T-helper 1 cell treated with Interleukin-12 subunit alpha and Interleukin-12 subunit beta and Interleukin-4 antibody, amounts not matched to agents 30 μg/mL and 1 μg/mL, for 36 hours (primary cell): ENCODE measurements around the gene LRCH1.

Experiments used
- H3K27ac Mint-ChIP-seq: one replicate; pipeline ENCODE4 v1.8.0; 2021; ENCODE audit warnings: mild to moderate bottlenecking, mixed read lengths
- H3K27me3 Mint-ChIP-seq: one replicate; pipeline ENCODE4 v1.8.0; 2021; ENCODE audit warnings: low read depth, mixed read lengths
- H3K36me3 Mint-ChIP-seq: one replicate; pipeline ENCODE4 v1.8.0; 2021; ENCODE audit warnings: low read depth, mixed read lengths
- H3K4me1 Mint-ChIP-seq: one replicate; pipeline ENCODE4 v1.8.0; 2021; ENCODE audit warnings: low read depth, mixed read lengths
- H3K4me3 Mint-ChIP-seq: one replicate; pipeline ENCODE4 v1.8.0; 2021; ENCODE audit warnings: mild to moderate bottlenecking, moderate library complexity, mixed read lengths
- H3K9me3 Mint-ChIP-seq: one replicate; pipeline ENCODE4 v1.8.0; 2021; ENCODE audit warnings: mixed read lengths

LRCH1 gene

DNA sequence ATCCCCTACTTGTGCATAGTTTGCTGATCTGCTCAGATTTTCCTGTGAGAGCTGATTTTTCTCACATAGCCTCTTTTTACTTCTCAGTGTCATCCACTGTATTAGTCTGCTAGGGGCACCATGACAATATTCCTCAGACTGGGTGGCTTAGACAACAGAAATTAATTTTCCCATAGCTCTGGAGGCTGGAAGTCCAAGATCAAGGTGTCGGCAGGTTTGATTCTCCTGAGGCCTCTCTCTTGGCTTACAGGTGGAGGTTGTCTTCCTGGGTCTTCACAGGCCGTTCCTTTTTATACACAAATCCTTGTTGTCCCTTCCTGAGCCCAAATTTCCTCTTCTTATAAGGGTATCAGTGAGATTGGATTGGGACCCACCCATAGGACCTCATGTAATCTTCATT, 9.2 kb downstream of the LRCH1 start:
- H3K4me3 Mint-ChIP-seq: no peak overlapping the region
- no peaks in the 10 kb centered on the region for H3K36me3 Mint-ChIP-seq
- no peak overlapping the region for H3K27ac Mint-ChIP-seq
- no peaks in the 10 kb centered on the region for H3K9me3 Mint-ChIP-seq
- peaks cover 12% of the 10 kb centered on the region for H3K4me1 Mint-ChIP-seq
- no peaks in the 10 kb centered on the region for H3K27me3 Mint-ChIP-seq

DNA sequence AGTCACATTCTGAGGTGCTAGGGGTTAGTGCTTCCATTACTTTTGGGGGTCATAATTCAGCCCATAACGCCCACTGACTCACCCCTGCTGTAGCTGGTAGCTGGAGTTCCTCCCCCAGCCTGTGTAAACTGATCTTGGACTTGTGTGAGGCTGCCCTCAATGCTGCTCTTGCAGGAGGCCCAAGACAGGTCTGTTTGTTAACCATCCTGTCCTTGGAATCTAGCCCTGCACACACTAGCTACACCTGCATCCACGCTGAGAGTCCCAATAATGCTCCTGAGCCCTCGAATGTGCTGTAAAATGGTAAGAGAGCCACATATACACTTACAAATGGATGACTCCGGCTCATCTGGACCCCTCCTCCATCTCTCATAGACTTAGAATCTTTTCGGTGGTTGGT, 9.6 kb downstream of the LRCH1 start:
- H3K27me3 Mint-ChIP-seq: no peaks in the 10 kb centered on the region
- no peak overlapping the region for H3K27ac Mint-ChIP-seq
- H3K36me3 Mint-ChIP-seq: no peaks in the 10 kb centered on the region
- peaks cover 12% of the 10 kb centered on the region for H3K4me1 Mint-ChIP-seq
- no peak overlapping the region for H3K4me3 Mint-ChIP-seq
- no peaks in the 10 kb centered on the region for H3K9me3 Mint-ChIP-seq

DNA sequence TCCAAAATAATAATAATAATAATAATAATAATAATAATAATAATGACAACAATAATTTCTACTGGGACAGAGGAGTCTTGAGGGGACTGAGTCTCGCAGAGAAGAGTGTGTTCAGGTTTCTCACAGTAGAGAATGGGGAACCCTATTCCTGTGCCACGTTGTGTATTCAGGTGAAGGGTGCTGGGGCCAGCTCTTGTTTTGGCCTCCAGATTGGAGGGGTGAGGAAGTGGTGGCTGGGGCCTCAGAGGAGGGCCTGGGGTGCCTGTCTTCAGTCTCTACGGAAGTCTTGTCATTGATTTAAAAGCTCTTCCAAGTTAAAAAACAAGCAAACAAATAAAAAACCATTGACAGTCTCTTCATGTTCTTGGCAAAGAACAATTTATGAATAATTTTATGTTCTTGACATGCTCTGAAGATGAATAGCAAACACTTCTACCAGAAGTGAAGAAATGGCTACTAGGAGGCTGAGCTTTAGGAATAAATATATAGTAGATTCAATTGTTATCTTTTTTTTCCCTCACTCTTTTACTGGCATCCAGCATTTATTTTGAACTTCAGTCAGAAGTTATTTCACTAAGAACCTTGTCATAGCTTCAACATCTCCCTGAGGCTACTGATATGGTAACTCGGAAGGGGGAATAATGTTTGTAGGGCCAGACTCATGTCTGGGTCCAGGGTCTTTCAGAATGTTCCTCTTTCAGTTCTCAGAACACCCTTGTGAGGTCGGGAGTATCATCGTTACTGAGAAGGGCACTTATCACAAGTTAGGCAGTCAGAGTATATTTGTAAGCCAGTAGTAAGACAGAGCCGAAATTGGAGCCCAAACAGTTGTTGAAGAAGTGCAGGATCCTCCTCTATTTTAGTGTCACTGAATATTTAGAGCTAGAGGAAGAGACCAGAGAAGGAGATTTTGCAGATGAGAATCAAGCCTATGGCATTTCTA, 13.1 kb downstream of the LRCH1 start:
- Mint-ChIP-seq H3K36me3 (peaks cover 2% of the 10 kb centered on the region), H3K27ac (no peak overlapping the region), H3K9me3 (no peaks in the 10 kb centered on the region), H3K4me1 (peaks cover 25% of the 10 kb centered on the region), H3K27me3 (no peaks in the 10 kb centered on the region), H3K4me3 (no peak overlapping the region)

DNA sequence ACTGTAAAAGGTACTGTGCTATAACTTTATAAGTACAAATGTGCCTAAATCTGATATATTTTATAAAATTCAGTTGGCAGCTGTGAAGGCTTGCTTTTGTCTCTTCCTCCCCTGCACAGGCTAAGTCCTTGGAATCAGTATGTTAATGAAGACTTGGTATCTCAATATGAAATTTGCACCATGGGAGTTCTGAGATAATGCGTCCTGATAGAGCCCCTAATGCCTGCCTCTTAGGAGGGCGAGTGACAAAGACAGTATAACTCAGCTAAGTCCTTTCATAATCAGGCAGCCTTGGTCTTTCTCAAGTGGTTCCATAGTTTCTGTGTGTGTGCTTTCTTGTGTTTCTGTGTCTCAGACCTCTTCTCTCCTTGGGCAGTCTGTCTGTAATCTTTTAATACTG, 14.7 kb downstream of the LRCH1 start:
- H3K36me3 Mint-ChIP-seq: peaks cover 2% of the 10 kb centered on the region
- no peak overlapping the region for H3K4me3 Mint-ChIP-seq
- no peaks in the 10 kb centered on the region for H3K27me3 Mint-ChIP-seq
- H3K4me1 Mint-ChIP-seq: peaks cover 31% of the 10 kb centered on the region
- H3K9me3 Mint-ChIP-seq: no peaks in the 10 kb centered on the region
- H3K27ac Mint-ChIP-seq: no peak overlapping the region

DNA sequence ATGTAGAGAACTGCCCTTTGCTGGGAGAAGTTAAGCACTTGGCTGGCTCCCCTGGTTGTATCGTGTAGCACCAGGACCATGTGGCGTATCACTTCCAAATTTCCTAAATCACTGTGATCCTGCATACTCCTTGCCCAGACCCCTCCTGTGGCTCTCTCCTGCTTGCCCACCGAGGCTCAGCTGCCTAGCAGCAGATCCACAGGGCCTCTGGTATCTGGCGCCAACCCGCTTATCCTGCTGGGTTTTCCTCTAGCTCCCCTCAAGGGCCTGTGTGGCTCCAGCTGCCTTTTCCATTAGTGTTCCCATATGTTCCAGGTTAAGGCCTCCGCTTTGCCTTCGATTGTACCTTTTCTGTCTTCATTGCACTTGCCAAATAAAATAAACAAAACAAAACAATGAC, 16.5 kb downstream of the LRCH1 start:
- no peak overlapping the region for H3K27ac Mint-ChIP-seq
- H3K9me3 Mint-ChIP-seq: no peaks in the 10 kb centered on the region
- peaks cover 33% of the 10 kb centered on the region for H3K4me1 Mint-ChIP-seq
- H3K4me3 Mint-ChIP-seq: no peak overlapping the region
- peaks cover 5% of the 10 kb centered on the region for H3K36me3 Mint-ChIP-seq
- H3K27me3 Mint-ChIP-seq: no peaks in the 10 kb centered on the region

DNA sequence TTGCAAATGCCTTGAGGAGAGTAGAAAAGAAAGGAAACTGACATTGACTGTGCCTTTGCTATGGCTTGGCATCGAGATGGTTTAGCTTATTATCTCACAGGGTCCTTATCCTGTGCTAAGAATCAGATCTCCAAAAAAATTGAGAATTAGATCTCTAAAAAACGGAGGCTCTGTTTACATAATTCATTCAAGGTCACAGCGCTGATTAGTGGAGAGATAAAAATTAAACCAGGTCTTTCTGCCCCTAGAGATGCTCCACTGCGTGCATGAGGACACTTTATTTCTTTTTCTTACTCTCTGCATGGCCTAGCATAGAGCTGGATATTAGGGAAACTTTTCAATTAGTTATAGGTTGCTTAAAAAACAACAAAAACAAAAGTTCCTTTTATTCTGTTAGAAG, 17.3 kb downstream of the LRCH1 start:
- H3K36me3 Mint-ChIP-seq: peaks cover 5% of the 10 kb centered on the region
- no peak overlapping the region for H3K27ac Mint-ChIP-seq
- H3K4me3 Mint-ChIP-seq: no peak overlapping the region
- H3K4me1 Mint-ChIP-seq: peaks cover 31% of the 10 kb centered on the region
- H3K27me3 Mint-ChIP-seq: no peaks in the 10 kb centered on the region
- H3K9me3 Mint-ChIP-seq: no peaks in the 10 kb centered on the region

DNA sequence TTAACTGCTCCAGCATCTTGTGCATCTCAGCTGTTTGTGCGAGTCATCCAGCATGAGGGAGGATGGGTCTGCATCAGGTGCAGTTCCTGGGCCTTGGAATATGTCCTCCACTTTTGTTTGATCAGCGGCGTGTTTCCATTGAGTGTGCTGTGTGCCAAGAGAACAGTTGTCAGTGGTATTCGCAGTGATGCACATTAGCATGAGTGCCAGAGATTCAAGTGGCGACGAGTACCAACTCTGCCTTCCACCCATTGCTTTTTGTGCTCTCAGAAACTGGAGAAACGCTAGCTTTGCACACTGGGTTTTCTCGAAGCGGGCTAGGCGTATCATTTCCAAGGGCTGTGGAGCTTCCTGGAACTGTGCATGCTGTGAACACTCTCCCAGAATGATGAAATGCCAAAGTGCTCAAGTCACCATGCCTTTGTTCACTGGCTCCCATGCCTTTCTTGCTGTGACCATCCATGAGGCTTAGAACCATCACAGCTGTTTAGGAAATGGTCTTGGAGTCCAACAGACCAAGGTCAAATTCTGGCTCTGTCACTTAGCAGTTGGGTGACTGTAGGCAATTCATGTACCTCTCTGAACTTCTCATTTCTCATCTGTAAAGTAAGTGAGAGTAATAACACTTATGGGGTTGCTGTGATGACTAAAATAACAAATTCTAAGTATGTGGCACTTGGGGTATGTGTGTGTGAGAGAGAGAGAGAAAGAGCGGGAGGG, 18.4 kb downstream of the LRCH1 start:
- no peak overlapping the region for H3K27ac Mint-ChIP-seq
- no peaks in the 10 kb centered on the region for H3K27me3 Mint-ChIP-seq
- H3K4me3 Mint-ChIP-seq: no peak overlapping the region
- H3K9me3 Mint-ChIP-seq: no peaks in the 10 kb centered on the region
- H3K4me1 Mint-ChIP-seq: peaks cover 33% of the 10 kb centered on the region
- H3K36me3 Mint-ChIP-seq: peaks cover 5% of the 10 kb centered on the region

DNA sequence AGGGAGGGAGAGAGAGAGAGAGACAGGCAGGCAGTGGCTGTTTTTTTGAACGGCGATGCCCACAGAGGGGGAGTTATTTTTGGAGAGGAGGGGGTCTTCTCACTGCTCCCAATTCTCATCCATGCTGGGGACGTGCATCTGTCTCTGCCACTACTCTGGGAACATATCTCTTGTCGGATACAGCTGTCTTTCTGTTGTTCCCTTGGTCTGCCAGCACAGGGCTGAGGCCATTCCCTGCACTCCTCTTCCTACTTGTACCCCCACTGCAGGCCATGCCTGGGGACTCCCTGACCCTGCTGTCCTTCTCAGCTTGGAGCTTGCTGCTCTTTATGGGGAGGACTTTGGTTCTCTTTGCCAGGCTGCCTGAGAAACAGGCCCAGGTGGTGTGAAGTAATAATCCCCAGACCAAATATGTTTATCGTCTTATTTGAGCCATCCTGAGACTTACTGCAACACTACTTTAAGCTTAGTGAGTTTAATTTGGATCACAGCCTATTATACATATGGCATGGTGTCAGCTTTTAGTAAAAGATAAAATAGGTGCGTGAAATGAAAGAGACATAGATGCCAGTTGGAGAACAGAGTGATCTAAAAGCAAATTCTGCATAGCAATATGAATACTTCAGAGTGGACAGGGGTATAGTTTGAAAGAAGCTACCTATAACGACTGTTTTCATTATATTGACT, 19.1 kb downstream of the LRCH1 start:
- peaks cover 5% of the 10 kb centered on the region for H3K36me3 Mint-ChIP-seq
- H3K27me3 Mint-ChIP-seq: no peaks in the 10 kb centered on the region
- no peak overlapping the region for H3K4me3 Mint-ChIP-seq
- H3K27ac Mint-ChIP-seq: no peak overlapping the region
- H3K4me1 Mint-ChIP-seq: peaks cover 31% of the 10 kb centered on the region
- no peaks in the 10 kb centered on the region for H3K9me3 Mint-ChIP-seq

DNA sequence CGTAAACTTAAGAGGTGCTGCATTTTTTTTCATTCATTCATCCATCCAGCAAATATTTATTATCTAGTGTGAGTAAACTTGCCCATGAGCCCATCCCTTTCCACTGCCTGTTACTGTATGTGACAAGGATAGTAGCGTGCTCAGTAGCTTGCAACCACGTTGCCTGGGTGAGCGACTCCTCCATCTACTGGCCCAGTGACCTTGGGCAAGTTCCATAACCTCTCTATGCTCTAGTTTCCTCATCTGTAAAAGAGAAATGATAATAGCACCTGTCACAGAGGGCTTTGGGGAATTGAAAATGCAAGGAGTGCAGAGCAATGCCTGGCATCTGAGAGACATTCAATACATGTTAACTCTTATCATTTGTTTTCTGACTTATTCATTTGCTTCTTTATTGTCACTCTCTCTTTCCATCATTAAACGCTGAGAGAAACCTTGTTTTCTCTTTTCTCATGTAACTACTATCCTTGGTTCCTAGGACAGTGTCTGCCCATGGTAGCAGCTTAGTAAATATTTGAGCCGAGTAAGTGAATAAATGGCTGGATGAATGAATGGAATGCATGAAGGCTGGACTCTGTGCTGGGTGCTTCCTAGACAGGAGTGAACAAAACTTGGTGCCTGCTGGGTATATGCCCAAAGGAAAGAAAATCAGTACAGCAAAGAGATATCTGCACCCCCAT, 19.9 kb downstream of the LRCH1 start:
- Mint-ChIP-seq H3K4me3 (no peak overlapping the region), H3K9me3 (no peaks in the 10 kb centered on the region), H3K27ac (no peak overlapping the region), H3K36me3 (peaks cover 5% of the 10 kb centered on the region), H3K27me3 (no peaks in the 10 kb centered on the region), H3K4me1 (peaks cover 35% of the 10 kb centered on the region)

DNA sequence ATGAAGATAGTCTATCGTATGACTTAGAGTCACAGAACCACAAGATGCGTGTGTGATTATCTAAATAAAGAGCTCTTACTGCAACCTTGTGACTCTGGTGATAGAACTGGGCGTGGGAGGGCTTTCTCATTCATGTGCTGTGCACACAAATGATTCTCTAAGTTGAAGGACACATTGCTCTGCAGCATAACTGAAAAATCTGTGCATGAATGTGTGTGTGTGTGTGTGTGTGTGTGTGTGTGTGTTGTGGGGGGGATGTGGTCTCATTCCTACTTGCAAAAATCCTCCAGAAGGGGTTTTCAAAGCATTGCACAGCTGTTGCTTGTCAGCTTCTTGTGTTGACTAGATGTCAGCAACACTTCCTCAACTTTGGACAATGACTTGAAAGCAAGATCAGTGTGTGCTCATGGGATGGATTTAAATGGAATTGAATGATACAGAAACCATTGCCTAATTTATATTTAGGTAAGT, 22.4 kb downstream of the LRCH1 start:
- Mint-ChIP-seq H3K4me3 (no peak overlapping the region), H3K9me3 (no peaks in the 10 kb centered on the region), H3K27me3 (no peaks in the 10 kb centered on the region), H3K36me3 (peaks cover 3% of the 10 kb centered on the region), H3K4me1 (peaks cover 41% of the 10 kb centered on the region), H3K27ac (no peak overlapping the region)

DNA sequence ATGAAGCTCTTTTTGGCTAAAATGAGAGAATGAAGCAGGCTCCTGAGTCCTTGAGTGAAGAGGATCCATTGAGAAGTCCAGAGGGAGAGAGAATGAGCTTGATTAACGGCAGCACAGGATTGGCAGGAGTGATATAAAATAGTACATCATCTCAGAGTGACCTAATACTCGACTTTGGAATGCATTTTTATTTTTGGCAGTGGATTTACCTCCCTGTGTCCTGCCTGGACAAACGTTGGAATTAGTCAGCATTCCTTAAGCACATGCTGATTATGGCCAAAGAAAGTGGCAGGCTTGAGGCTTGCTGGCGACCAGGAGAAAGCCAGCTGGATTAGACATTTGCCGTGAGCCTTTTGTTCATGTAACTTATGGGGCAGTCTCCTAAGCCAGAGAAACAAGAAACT, 22.9 kb downstream of the LRCH1 start:
- H3K4me3 Mint-ChIP-seq: no peak overlapping the region
- H3K9me3 Mint-ChIP-seq: no peaks in the 10 kb centered on the region
- H3K4me1 Mint-ChIP-seq: peaks cover 40% of the 10 kb centered on the region
- H3K27me3 Mint-ChIP-seq: no peaks in the 10 kb centered on the region
- peaks cover 5% of the 10 kb centered on the region for H3K36me3 Mint-ChIP-seq
- no peak overlapping the region for H3K27ac Mint-ChIP-seq

DNA sequence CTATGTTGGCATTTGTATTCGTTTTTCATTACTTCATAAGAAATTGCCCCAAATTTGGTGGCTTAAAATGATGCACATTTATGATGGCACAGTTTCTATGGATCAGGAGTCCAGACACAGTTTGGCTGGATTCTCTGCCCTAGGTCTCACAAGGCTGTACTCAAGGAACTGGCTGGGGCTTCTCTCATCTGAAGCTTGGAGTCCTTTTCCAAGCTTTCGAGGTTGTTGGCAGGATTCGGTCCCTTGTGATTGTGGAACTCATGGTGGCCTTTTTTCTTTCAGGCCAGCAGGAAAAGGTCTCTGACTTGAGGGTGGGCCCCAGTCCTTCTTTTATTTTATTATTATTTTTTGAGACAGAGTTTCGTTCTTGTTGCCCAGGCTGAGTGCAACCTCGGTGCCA, 23.8 kb downstream of the LRCH1 start:
- Mint-ChIP-seq H3K9me3 (no peaks in the 10 kb centered on the region), H3K27ac (no peak overlapping the region), H3K4me1 (peaks cover 35% of the 10 kb centered on the region), H3K4me3 (no peak overlapping the region), H3K36me3 (peaks cover 8% of the 10 kb centered on the region), H3K27me3 (no peaks in the 10 kb centered on the region)

DNA sequence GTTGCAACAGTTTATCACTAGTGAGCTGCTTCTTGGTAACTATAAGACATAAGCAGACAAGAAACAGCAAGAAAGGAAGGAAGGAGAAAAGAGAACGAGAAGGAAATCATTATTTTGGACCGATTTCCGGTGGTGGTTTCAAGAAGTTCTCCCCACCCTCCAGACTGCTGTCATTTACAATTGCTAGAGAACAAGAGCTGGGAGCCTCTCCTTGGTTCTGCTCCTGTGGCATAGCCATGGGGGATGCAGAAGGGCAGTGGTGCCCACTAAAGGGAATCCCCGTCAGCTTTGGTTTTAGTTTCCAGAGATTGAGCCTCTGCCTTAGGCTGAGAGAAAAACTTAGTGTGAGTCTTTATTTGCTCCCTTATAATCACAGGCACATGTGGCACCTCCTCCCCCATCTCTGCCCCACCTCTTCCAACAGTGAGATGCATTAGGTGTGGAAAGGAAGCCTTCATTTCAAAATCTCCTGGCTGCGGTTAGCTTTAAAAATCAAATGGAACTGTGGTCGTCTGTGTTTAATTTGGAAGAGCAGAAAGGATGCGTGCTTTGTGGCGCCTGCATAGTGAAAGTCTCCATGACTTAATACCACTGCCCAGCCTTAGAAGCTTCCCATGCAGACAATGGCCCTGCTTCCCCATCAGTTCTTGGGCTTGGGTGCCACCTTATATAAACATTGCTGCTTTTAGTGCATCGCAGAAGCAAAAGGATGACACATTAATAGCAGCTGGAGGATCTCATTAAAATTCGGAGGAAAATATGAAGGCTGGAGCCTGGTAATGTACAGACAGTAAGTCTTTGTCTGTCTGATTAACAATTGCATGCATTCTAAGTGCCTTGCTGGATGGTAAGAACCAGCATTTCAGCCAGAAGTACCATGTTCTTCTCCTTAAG, 25.0 kb downstream of the LRCH1 start:
- Mint-ChIP-seq H3K4me1 (peaks cover 35% of the 10 kb centered on the region), H3K36me3 (peaks cover 8% of the 10 kb centered on the region), H3K27ac (no peak overlapping the region), H3K9me3 (no peaks in the 10 kb centered on the region), H3K27me3 (no peaks in the 10 kb centered on the region), H3K4me3 (no peak overlapping the region)
